Measurements from ENCODE around the gene TMEM212. TPM values are rescaled to one million over a fixed set of nuclear protein-coding genes. Genes with fewer than 3 reads are reported as not detected.

TMEM212 gene
- total and polyA plus RNA-seq, 2 of the 13 experiments (the other 11 are each of a cell fraction or from before 2014, with no cell fraction given): not detected

- peaks cover 41% of the 10 kb centered on the region for H3K4me1 ChIP-seq (ENCODE audit: insufficient read depth, low read length)
- no peaks in the 10 kb centered on the region for H4K20me1 ChIP-seq (ENCODE audit: insufficient read depth, low read length)
- POLR2A ChIA-PET: no interaction called here
- WGBS (ENCODE audit: low lambda C conversion rate): 90% methylated on average over 5 of the region's 5 CpGs
- peaks cover 32% of the 10 kb centered on the region for H3K9me3 ChIP-seq (ENCODE audit: low read length)
- no peak for DNase-seq (ENCODE audit: low spot score)
- no peaks in the 10 kb centered on the region for H3K36me3 ChIP-seq (replicated peaks in 1 of 2; ENCODE audit: control insufficient read depth in 1 of 2, insufficient read depth in 2 of 2, low read length in 2 of 2)
- no peak for ATAC-seq
- H3K4me3 ChIP-seq (replicated peaks in 1 of 3; ENCODE audit: insufficient read depth in 1 of 3, low read depth in 2 of 3, low read length in 3 of 3): no peak overlapping the region
- in situ Hi-C loops (cut with HindIII; ENCODE audit: extremely low pct_ligation_motif_present, low pct_unique_long_range_greater_than_20kb): no loop called here
- H3K4me2 ChIP-seq (ENCODE audit: low read depth, low read length): no peak overlapping the region
- no TSS peak for BruUV-seq (replicated peaks)
- TF ChIP-seq PITX1 (CRISPR knock-in tag; IDR thresholded peaks at IDR 0.05) (no peak), HOMEZ (CRISPR knock-in tag; IDR thresholded peaks at IDR 0.05; ENCODE audit: low read depth) (0 out of 2 replicates have a peak, but pooled peaks have one; percentile 21)
- no peak overlapping the region for H3K9ac ChIP-seq (ENCODE audit: insufficient read depth, low read depth, low read length)
- H2AFZ ChIP-seq (ENCODE audit: low read length): no peak overlapping the region
- no peaks in the 10 kb centered on the region for H3K27me3 ChIP-seq (ENCODE audit: control insufficient read depth in 1 of 2, insufficient read depth in 2 of 2, low read length in 2 of 2)
- no peaks in the 10 kb centered on the region for H3K79me2 ChIP-seq (ENCODE audit: insufficient read depth, low read length)
- CTCF ChIA-PET (ENCODE audit: low intra/inter-chr PET ratio, low total read pairs): no interaction called here
- FAIRE-seq: no peak
- H3K27ac ChIP-seq (ENCODE audit: extremely low read length, insufficient read depth, low read length): no peak overlapping the region
- intact Hi-C loops (cut with micrococcal nuclease; ENCODE audit: unreplicated experiment): no loop called here
Observed at GRCh38 chr3:171851660-171852058, 8.5 kb downstream of the TMEM212 start.

- H3K9ac ChIP-seq (ENCODE audit: insufficient read depth, low read depth, low read length): no peak overlapping the region
- intact Hi-C loops (cut with micrococcal nuclease; ENCODE audit: unreplicated experiment) (no loop called here), in situ Hi-C loops (cut with HindIII; ENCODE audit: extremely low pct_ligation_motif_present, low pct_unique_long_range_greater_than_20kb) (no loop called here)
- DNase-seq (ENCODE audit: low spot score) (no peak), ATAC-seq (no peak), FAIRE-seq (no peak)
- H2AFZ ChIP-seq (ENCODE audit: low read length): no peak overlapping the region
- WGBS (ENCODE audit: low lambda C conversion rate): 46% methylated on average over 2 of the region's 2 CpGs
- BruUV-seq (replicated peaks): no TSS peak
- H3K36me3 ChIP-seq (replicated peaks in 1 of 2; ENCODE audit: control insufficient read depth in 1 of 2, insufficient read depth in 2 of 2, low read length in 2 of 2): no peaks in the 10 kb centered on the region
- POLR2A ChIA-PET: no interaction called here
- peaks cover 32% of the 10 kb centered on the region for H3K9me3 ChIP-seq (ENCODE audit: low read length)
- no peak overlapping the region for H3K4me2 ChIP-seq (ENCODE audit: low read depth, low read length)
- H4K20me1 ChIP-seq (ENCODE audit: insufficient read depth, low read length): no peaks in the 10 kb centered on the region
- no peak overlapping the region for H3K4me3 ChIP-seq (replicated peaks in 1 of 3; ENCODE audit: insufficient read depth in 1 of 3, low read depth in 2 of 3, low read length in 3 of 3)
- CTCF ChIA-PET (ENCODE audit: low intra/inter-chr PET ratio, low total read pairs): no interaction called here
- no peaks in the 10 kb centered on the region for H3K79me2 ChIP-seq (ENCODE audit: insufficient read depth, low read length)
- no peak overlapping the region for H3K27ac ChIP-seq (ENCODE audit: extremely low read length, insufficient read depth, low read length)
- H3K27me3 ChIP-seq (ENCODE audit: control insufficient read depth in 1 of 2, insufficient read depth in 2 of 2, low read length in 2 of 2): no peaks in the 10 kb centered on the region
- H3K4me1 ChIP-seq (ENCODE audit: insufficient read depth, low read length): peaks cover 19% of the 10 kb centered on the region
- TF ChIP-seq ZNF580 (CRISPR knock-in tag; IDR thresholded peaks at IDR 0.05; ENCODE audit: borderline replicate concordance, low read depth) (no peak), ZNF275 (CRISPR knock-in tag; IDR thresholded peaks at IDR 0.05; ENCODE audit: borderline replicate concordance) (no peak), ZBTB34 (CRISPR knock-in tag; IDR thresholded peaks at IDR 0.05) (no peak), ZBTB49 (CRISPR knock-in tag; IDR thresholded peaks at IDR 0.05; ENCODE audit: borderline replicate concordance) (no peak), ZNF101 (CRISPR knock-in tag; IDR thresholded peaks at IDR 0.05; ENCODE audit: borderline replicate concordance, low read depth) (no peak)
Observed at GRCh38 chr3:171854649-171855305, 11.6 kb downstream of the TMEM212 start.

All from HepG2 (cell line).